Panc1 (cell line): ENCODE data around the gene HYLS1. TPM values are rescaled to one million over a fixed set of nuclear protein-coding genes. Genes with fewer than 3 reads are reported as not detected.

Experiments used
- ATAC-seq: fragments of 200-7000 bp; cut with Tn5 transposase; 2 replicates; pipeline ENCODE4 v1.9.1; 2020; ENCODE audit warnings: mild to moderate bottlenecking, moderate library complexity
- BruUV-seq: library from RNA; stranded (reverse); fragments of 400-500 nt; replicated peaks from 2 replicates; lab custom pipeline; 2021; lab: Mats Ljungman, UMichigan
- CTCF ChIA-PET: fragments of 300-600 bp; sonication (Branson Sonifier 250); formaldehyde crosslinking; loops from one replicate; lab custom pipeline; 2022; ENCODE audit warnings: antibody characterized with exemption; lab: Charles Lee
- POLR2A ChIA-PET: fragments of 300-600 bp; sonication (Branson Sonifier 250); formaldehyde crosslinking; loops from one replicate; lab custom pipeline; 2022; ENCODE audit warnings: antibody characterized with exemption; lab: Charles Lee
- DNase-seq: peaks from one replicate; pipeline ENCODE4 v3.0.0-alpha.2; 2010; ENCODE audit warnings: low read depth, low spot score
- H3K27ac ChIP-seq: 2 replicates; pipeline ENCODE4 v1.5.1; 2011; ENCODE audit warnings: mild to moderate bottlenecking, low read length, inconsistent platforms
- H3K27me3 ChIP-seq: fragments of 200-500 bp; sonication (Bioruptor generic); 2 replicates; pipeline ENCODE4 v1.6.0; 2014; ENCODE audit warnings: low read length, inconsistent platforms; ENCODE audit not compliant: control insufficient read depth, insufficient read depth
- H3K36me3 ChIP-seq: fragments of 200-500 bp; sonication (Bioruptor generic); 2 replicates; pipeline ENCODE4 v1.5.1; 2014; ENCODE audit warnings: inconsistent platforms, mild to moderate bottlenecking, low read length, moderate library complexity; ENCODE audit not compliant: control insufficient read depth, insufficient read depth
- H3K4me1 ChIP-seq: 2 replicates; pipeline ENCODE4 v1.5.1; 2011; ENCODE audit warnings: inconsistent platforms, mild to moderate bottlenecking, low read length, moderate library complexity; ENCODE audit not compliant: control insufficient read depth, insufficient read depth
- H3K4me3 ChIP-seq, 2 experiments: 2 replicates each; pipeline ENCODE4 v1.5.1; 2011 to 2012; ENCODE audit warnings: low read depth in 2 of 2, low read length in 2 of 2, mild to moderate bottlenecking in 2 of 2, inconsistent platforms in 1 of 2, moderate library complexity in 1 of 2
- H3K9me3 ChIP-seq: fragments of 200-500 bp; sonication (Bioruptor generic); 2 replicates; pipeline ENCODE4 v1.5.1; 2014; ENCODE audit warnings: low read depth, mild to moderate bottlenecking, inconsistent platforms, low read length, moderate library complexity; ENCODE audit not compliant: control insufficient read depth, insufficient read depth
- POLR2AphosphoS5 ChIP-seq: IDR thresholded peaks from 2 replicates; pipeline ENCODE4 v1.6.1; 2012; ENCODE audit warnings: mild to moderate bottlenecking, low read depth, low read length, moderate library complexity
- SIN3A ChIP-seq: IDR thresholded peaks from 2 replicates; pipeline ENCODE4 v1.6.1; 2012; ENCODE audit warnings: low read depth, mild to moderate bottlenecking, low read length, moderate library complexity, borderline replicate concordance; ENCODE audit not compliant: insufficient read depth
- TCF7L2 ChIP-seq: IDR thresholded peaks from 2 replicates; pipeline ENCODE4 v1.6.1; 2011; ENCODE audit warnings: mild to moderate bottlenecking, low read depth, low read length, inconsistent platforms
- in situ Hi-C: cut with HindIII; loops from 2 replicates; pipeline ENCODE4 v1.10.0; 2016; ENCODE audit warnings: low sequenced_read_pairs, low pct_unique_long_range_greater_than_20kb
- intact Hi-C: fragments of 100-400 bp; cut with micrococcal nuclease; formaldehyde crosslinking; loops from one replicate; pipeline ENCODE4 v1.10.0; 2022; ENCODE audit not compliant: unreplicated experiment
- total RNA-seq: library from RNA; stranded (reverse); gene quantifications from one replicate; pipeline ENCODE4 v1.2.1, GENCODE V29; 2021; ENCODE audit not compliant: unreplicated experiment
- TF ChIP-seq, protein P1 (sequence below), 2 experiments: IDR thresholded peaks; 2 replicates each; pipeline ENCODE4 v1.6.1; 2011 to 2012; ENCODE audit warnings: low read depth in 2 of 2, control low read depth in 1 of 2, low read length in 1 of 2, mild to moderate bottlenecking in 1 of 2, moderate library complexity in 1 of 2; ENCODE audit not compliant: insufficient read depth in 1 of 2
- TF ChIP-seq, protein P2 (sequence below): fragments of 450-650 bp; IDR thresholded peaks from 2 replicates; pipeline ENCODE4 v1.5.1; 2017; ENCODE audit warnings: mild to moderate bottlenecking

HYLS1 gene
- total RNA-seq, 1 experiment from 2014 or later, result 32.2 TPM

DNA sequence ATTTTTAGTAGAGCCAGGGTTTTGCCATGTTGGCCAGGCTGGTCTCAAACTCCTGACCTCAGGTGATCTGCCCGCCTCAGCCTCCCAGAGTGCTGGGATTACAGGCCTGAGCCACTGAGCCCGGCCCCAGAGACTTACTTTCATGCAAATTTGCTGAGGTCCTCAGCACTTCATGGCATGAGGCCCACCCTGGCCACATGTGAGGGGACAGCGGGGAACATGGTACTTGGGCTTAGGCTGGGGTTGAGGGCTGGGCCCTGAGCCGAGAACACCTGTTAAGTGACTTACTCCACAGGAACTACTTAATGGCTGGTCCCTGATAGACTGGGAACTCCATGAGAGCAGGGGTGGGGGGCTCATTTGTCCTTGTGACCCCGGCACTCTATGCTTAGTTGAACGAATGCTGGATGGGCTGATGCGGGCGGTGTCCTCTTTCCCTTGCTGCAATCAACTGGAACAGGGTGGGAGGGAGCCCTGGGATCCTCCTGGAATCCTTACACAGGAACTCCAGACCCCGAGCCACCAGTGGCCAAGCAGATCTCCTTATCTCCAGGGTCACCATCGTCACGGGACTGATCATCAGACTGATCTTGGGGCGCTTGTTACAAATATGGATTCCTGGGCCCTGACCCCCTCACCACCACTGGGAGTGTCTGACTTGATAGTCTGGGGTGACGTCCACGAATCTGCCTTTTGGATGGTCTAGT is 59.4 kb downstream of the HYLS1 start:
- no peak for TF ChIP-seq SIN3A
- TF ChIP-seq, protein P1, sequence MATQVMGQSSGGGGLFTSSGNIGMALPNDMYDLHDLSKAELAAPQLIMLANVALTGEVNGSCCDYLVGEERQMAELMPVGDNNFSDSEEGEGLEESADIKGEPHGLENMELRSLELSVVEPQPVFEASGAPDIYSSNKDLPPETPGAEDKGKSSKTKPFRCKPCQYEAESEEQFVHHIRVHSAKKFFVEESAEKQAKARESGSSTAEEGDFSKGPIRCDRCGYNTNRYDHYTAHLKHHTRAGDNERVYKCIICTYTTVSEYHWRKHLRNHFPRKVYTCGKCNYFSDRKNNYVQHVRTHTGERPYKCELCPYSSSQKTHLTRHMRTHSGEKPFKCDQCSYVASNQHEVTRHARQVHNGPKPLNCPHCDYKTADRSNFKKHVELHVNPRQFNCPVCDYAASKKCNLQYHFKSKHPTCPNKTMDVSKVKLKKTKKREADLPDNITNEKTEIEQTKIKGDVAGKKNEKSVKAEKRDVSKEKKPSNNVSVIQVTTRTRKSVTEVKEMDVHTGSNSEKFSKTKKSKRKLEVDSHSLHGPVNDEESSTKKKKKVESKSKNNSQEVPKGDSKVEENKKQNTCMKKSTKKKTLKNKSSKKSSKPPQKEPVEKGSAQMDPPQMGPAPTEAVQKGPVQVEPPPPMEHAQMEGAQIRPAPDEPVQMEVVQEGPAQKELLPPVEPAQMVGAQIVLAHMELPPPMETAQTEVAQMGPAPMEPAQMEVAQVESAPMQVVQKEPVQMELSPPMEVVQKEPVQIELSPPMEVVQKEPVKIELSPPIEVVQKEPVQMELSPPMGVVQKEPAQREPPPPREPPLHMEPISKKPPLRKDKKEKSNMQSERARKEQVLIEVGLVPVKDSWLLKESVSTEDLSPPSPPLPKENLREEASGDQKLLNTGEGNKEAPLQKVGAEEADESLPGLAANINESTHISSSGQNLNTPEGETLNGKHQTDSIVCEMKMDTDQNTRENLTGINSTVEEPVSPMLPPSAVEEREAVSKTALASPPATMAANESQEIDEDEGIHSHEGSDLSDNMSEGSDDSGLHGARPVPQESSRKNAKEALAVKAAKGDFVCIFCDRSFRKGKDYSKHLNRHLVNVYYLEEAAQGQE (IDR thresholded peaks at IDR 0.05; ENCODE audit: insufficient read depth in 1 of 2, low read depth in 2 of 2, low read length in 1 of 2), result no peak
- no peak for TF ChIP-seq POLR2AphosphoS5
- no peak for TF ChIP-seq TCF7L2
- TF ChIP-seq, protein P2, sequence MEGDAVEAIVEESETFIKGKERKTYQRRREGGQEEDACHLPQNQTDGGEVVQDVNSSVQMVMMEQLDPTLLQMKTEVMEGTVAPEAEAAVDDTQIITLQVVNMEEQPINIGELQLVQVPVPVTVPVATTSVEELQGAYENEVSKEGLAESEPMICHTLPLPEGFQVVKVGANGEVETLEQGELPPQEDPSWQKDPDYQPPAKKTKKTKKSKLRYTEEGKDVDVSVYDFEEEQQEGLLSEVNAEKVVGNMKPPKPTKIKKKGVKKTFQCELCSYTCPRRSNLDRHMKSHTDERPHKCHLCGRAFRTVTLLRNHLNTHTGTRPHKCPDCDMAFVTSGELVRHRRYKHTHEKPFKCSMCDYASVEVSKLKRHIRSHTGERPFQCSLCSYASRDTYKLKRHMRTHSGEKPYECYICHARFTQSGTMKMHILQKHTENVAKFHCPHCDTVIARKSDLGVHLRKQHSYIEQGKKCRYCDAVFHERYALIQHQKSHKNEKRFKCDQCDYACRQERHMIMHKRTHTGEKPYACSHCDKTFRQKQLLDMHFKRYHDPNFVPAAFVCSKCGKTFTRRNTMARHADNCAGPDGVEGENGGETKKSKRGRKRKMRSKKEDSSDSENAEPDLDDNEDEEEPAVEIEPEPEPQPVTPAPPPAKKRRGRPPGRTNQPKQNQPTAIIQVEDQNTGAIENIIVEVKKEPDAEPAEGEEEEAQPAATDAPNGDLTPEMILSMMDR, result no peak
- no peak for ATAC-seq
- in situ Hi-C loops, result loop anchor here (25.0 kb wide), 1 partner anchor 265 kb away; the partner anchor contains the start of genes FAM118B and RPUSD4
- CTCF ChIA-PET, result no interaction called here
- Histone ChIP-seq H3K36me3 (no peaks in the 10 kb centered on the region), H3K27me3 (no peaks in the 10 kb centered on the region), H3K9me3 (no peaks in the 10 kb centered on the region), H3K27ac (no peak overlapping the region), H3K4me1 (no peaks in the 10 kb centered on the region), H3K4me3 (no peak overlapping the region)
- DNase-seq, result no peak
- POLR2A ChIA-PET, result interaction anchor here (0.7 kb wide), 1 partner anchor 12 kb away, joined by 3 read pairs; no protein-coding TSS in a partner anchor
- intact Hi-C loops, result no loop called here
- no TSS peak for BruUV-seq

DNA sequence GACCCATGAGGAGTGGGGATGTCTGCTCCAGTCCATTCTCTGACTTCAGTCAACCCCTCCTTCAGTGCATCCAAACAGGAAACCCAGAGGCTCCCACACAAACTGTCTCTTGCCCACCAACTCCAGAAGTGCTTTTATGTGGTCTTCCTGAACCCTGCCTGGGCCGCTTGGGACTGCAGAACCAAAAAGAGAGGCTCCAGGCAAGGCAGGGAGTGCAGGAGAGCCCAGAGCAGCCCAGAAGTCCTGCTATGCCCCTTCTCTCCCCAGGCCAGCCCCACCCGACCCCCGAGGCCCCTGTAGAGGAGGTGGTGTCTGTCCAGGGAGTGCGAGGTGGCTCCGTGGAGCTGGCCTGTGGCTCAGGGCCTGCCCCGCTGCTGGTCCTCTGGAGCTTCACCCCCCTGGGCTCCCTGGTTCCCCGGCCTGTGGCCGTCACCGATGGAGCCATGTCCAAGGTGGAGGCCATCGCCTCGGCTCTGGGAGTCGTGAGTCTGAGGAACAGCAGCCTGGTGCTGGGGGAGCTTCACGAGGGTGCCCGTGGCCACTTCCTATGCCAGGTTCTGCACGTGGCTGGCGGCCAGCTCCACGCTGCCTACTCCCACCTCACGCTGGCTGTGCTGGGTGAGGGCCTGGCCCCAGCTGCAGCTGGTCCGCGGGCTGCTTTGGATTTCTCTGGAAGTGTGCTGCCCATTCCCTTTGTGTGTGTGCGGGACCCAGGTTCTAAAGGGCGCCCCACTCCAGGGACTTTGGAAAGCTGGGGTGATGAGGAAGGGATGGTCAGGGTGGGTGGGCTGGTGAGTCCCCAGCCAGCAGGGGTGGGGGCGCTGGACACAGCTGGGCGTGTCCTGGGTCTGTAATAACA is 60.2 kb downstream of the HYLS1 start:
- H3K27me3 ChIP-seq, result no peaks in the 10 kb centered on the region
- H3K27ac ChIP-seq, result no peak overlapping the region
- no peak for ATAC-seq
- in situ Hi-C loops (loop anchor here (25.0 kb wide), 1 partner anchor 265 kb away; the partner anchor contains the start of genes FAM118B and RPUSD4), intact Hi-C loops (no loop called here)
- H3K9me3 ChIP-seq, result no peaks in the 10 kb centered on the region
- TF ChIP-seq, protein P2, result no peak
- TF ChIP-seq SIN3A, result no peak
- TF ChIP-seq, protein P1 (IDR thresholded peaks at IDR 0.05; ENCODE audit: insufficient read depth in 1 of 2, low read depth in 2 of 2, low read length in 1 of 2), result no peak
- no peak for TF ChIP-seq TCF7L2
- no peak for TF ChIP-seq POLR2AphosphoS5
- H3K36me3 ChIP-seq, result no peaks in the 10 kb centered on the region
- no peaks in the 10 kb centered on the region for H3K4me1 ChIP-seq
- POLR2A ChIA-PET, result interaction anchor here (0.6 to 0.7 kb wide), 2 partner anchors 11 to 134 kb away, joined by 3 to 8 read pairs; no protein-coding TSS in a partner anchor
- H3K4me3 ChIP-seq, result no peak overlapping the region
- no peak for DNase-seq
- no TSS peak for BruUV-seq
- CTCF ChIA-PET, result interaction anchor here (0.5 kb wide), 1 partner anchor 1185 kb away, joined by 3 read pairs; no protein-coding TSS in a partner anchor
